Stimulated activated CD8-positive, alpha-beta memory T cell treated with anti-CD3 and anti-CD28 coated beads, Interleukin-4, amount 100 ng/mL, for 1 hour (primary cell): ENCODE data around the gene PLA2G1B.
"Not testable (repeated sequence)": the region's sequence is repeated elsewhere in the genome, so short reads cannot be mapped to it uniquely, and the experiment has no call there.

Source experiments
- DNase-seq, 2 donors: peaks; one replicate each; pipeline ENCODE4 v3.0.0-alpha.2; 2020; ENCODE audit warnings: low read depth in 2 of 2, low spot score in 1 of 2

PLA2G1B gene

GRCh38 chr12:120359128-120359527 lies 31.5 kb upstream of the PLA2G1B start:
- DNase-seq: no peak

- DNase-seq: no peak
Observed at GRCh38 chr12:120358412-120359100, 31.0 kb upstream of the PLA2G1B start.

GRCh38 chr12:120357104-120357503 lies 29.5 kb upstream of the PLA2G1B start:
- no peak for DNase-seq

GRCh38 chr12:120356567-120357030 lies 29.0 kb upstream of the PLA2G1B start:
- DNase-seq: peak; percentile 45 to 55

GRCh38 chr12:120353556-120354317 lies 26.2 kb upstream of the PLA2G1B start:
- DNase-seq: no peak

- no peak for DNase-seq
Observed at GRCh38 chr12:120353136-120353535, 25.6 kb upstream of the PLA2G1B start.

GRCh38 chr12:120352117-120352516 lies 24.5 kb upstream of the PLA2G1B start:
- DNase-seq: no peak

GRCh38 chr12:120350576-120351350 lies 23.2 kb upstream of the PLA2G1B start:
- no peak for DNase-seq

GRCh38 chr12:120347766-120348165 lies 20.2 kb upstream of the PLA2G1B start:
- no peak for DNase-seq

- DNase-seq: no peak
Observed at GRCh38 chr12:120346681-120347080, 19.1 kb upstream of the PLA2G1B start.

GRCh38 chr12:120346031-120346430 lies 18.5 kb upstream of the PLA2G1B start:
- no peak for DNase-seq

GRCh38 chr12:120343692-120344091 lies 16.1 kb upstream of the PLA2G1B start:
- DNase-seq: no peak

GRCh38 chr12:120343039-120343537 lies 15.5 kb upstream of the PLA2G1B start:
- no peak for DNase-seq

GRCh38 chr12:120342175-120343038 lies 14.8 kb upstream of the PLA2G1B start:
- DNase-seq: no peak

GRCh38 chr12:120339256-120339655 lies 11.7 kb upstream of the PLA2G1B start:
- DNase-seq: no peak

- DNase-seq: no peak
Observed at GRCh38 chr12:120337730-120338129, 10.2 kb upstream of the PLA2G1B start.

GRCh38 chr12:120336392-120336791 lies 8.8 kb upstream of the PLA2G1B start:
- not testable (repeated sequence) for DNase-seq

GRCh38 chr12:120335447-120335846 lies 7.9 kb upstream of the PLA2G1B start:
- DNase-seq: not testable (repeated sequence)

GRCh38 chr12:120332523-120332922 lies 4.9 kb upstream of the PLA2G1B start:
- DNase-seq: no peak

- DNase-seq: no peak
Observed at GRCh38 chr12:120332041-120332440, 4.5 kb upstream of the PLA2G1B start.

- no peak for DNase-seq
Observed at GRCh38 chr12:120331390-120331789, 3.8 kb upstream of the PLA2G1B start.
